GM19468 (cell line): ENCODE data around the gene FCRL4.
"Not testable (repeated sequence)": the region's sequence is repeated elsewhere in the genome, so short reads cannot be mapped to it uniquely, and the experiment has no call there.

Experiments
- ATAC-seq: cut with Tn5 transposase; IDR thresholded peaks from one replicate; pipeline ENCODE4 v1.9.1; 2021; ENCODE audit warnings: mild to moderate bottlenecking, moderate library complexity, moderate number of reproducible peaks; ENCODE audit not compliant: unreplicated experiment; ENCODE audit errors: extremely low read depth

FCRL4 gene

GRCh38 chr1:157558119-157558518 is 39.8 kb downstream of the FCRL4 start:
- ATAC-seq: no peak

DNA sequence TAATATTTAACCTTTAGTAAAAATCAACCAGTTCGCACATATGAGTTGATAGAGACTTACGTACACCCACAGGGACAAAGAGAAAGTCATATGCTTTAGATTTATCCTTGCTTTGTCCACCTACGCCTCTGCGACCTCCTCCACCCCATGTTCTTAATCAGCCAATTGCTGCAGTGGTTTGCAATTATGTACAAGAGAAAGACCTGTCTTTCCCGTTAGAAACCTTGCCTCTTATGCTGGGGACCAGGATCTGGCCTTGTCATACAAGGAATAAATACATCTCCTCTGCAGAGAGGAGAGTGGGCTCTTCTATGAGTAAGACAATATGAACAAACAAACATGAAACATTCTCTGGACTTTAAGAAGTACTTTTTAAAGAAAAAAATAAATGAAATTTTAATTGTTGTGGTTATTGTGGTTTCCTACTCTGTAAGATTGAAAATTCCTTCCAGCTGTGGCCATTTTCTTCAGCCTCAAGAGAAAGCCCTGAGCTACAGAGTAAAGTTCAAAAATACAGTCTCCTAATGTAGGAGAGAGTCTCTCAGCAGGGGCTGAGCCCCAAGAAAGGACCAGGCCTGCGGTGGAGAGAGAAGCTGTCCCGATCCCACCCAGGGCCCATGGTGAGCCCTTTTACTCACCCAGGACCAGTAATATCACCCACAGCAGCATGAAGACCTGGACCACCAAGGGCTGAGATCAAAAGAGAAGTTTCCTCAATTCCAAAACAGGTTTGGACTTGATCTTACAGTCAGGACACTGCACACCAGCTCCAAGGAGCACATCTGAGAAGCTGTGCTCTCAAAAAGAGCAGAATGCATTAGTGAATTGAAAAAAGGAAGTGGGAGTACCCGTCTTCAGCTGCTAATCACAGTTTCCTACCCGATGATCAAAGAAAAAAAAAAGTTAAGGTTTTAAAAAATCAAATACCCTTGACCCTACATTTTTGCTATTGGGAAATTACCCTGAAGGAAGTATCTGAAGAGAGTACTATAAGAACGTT is 45.9 kb downstream of the FCRL4 start, which contains the start of gene FCRL5:
FCRL5 (minus strand) TSS at position 822 of the 1,000 bp plus-strand sequence; CDS start at position 669, 153 bp downstream.
- peak; percentile 42 for ATAC-seq

DNA sequence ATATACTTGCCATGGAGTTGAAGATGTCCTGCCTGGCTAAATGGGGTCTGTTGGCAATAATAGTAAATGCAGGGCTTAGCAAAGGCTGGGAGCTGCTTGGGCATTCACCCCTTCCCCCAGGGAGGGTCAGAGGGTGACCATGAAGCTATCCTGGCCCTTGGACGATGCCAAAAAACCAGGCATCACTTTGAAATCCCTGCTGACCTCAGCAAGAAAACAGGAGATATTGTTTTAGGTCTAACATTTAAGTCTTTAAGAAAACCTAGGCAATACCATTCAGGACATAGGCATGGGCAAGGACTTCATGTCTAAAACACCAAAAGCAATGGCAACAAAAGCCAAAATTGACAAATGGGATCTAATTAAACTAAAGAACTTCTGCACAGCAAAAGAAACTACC is 49.8 kb downstream of the FCRL4 start:
- not testable (repeated sequence) for ATAC-seq

DNA sequence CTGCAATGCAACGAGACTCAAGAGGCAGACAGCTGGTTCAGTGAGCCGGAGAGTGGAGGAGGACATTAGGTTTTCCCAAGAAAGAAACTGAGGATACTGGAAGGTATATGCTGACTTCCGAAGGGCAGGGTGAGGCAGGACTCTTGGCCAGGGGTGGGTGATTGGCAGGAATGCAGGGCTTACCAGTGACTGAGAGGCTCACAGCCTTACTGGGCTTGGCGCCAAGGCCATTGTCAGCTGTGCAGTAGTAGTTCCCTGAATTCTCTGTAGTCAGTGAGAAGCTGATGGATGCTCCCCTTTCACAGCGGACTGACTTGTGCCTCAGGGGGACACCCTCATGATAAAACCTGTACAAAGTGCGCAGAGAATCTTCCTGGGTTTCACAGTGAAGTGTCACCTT is 55.2 kb downstream of the FCRL4 start:
- ATAC-seq: no peak

DNA sequence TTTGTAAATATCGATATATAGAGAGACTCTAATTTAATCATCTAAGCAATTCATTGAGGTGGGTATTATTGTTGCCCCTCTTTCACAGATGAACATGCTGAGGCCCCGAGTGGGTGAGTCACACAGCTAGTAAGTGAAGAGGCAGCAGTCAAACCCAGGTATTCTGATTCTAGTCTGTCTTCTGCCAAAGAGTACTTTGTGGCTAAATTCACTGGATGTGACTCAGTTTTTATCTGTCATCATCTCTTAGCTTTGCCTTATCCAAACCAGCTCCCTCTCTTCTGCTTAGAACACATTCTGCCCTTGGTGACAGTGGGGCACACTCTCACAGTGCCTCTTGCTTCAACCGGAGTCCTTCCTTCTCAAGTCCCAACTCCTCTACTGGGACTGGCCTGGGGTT is 57.0 kb downstream of the FCRL4 start:
- ATAC-seq: no peak

- ATAC-seq: no peak
Observed at GRCh38 chr1:157540160-157540748, 57.6 kb downstream of the FCRL4 start.

- ATAC-seq: no peak
Observed at GRCh38 chr1:157539568-157539967, 58.3 kb downstream of the FCRL4 start.

GRCh38 chr1:157532569-157532968 is 65.3 kb downstream of the FCRL4 start:
- ATAC-seq: no peak

DNA sequence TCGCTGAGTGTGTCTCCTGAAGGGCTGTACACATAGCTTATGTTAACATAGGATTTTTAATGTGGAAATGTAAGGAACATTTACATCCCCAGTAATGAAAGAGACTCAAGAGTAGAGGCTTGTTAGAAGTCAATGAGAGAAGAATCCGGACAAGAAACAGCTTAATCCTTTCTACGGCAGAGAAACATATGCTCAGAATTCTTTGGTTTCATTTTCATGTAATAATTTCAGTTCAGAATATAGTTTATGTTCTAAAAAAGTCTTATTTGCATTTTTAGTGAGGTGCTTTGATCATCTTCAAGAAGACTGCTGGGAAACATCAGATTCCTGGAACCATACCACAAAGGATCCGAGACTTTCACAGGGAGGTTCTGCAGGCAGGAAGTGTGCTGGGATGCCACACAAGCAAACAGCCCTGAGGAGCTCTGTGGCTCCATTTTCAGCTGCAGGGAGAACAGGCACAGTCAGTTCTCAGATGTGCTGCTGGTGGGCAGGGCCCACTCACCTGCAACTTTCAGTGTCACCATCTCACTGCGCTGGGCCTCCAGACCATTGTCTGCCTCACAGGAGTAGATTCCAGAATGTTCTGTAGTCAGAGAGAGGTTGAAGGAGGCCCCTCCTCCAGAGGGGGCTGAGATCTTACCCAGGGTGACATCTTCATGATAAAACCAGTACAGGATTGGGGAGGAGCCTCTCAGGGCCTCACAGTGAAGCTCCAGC is 74.0 kb downstream of the FCRL4 start:
- ATAC-seq: no peak
